ENCODE data around the gene ZNF407. TPM values are rescaled to one million over a fixed set of nuclear protein-coding genes. Genes with fewer than 3 reads are reported as not detected.

The ZNF407 gene
- total and polyA plus RNA-seq, 2 of the 13 experiments (the other 11 are each of a cell fraction or from before 2014, with no cell fraction given) = 2.3 to 8.7 TPM

GRCh38 chr18:74709452-74709851 is 111.8 kb downstream of the ZNF407 start (continued):
- TF ChIP-seq ZHX2 (IDR thresholded peaks at IDR 0.05; ENCODE audit: low read depth) (no peak), ZHX2 (CRISPR knock-in tag; IDR thresholded peaks at IDR 0.05; ENCODE audit: borderline replicate concordance) (no peak), DNMT3B (CRISPR knock-in tag; conservative IDR thresholded peaks at IDR 0.05) (no peak)

- Histone ChIP-seq H3K4me3 (replicated peaks in 1 of 3; ENCODE audit: insufficient read depth in 1 of 3, low read depth in 2 of 3, low read length in 3 of 3) (no peak overlapping the region), H3K9ac (ENCODE audit: insufficient read depth, low read depth, low read length) (no peak overlapping the region), H3K4me2 (ENCODE audit: low read depth, low read length) (no peak overlapping the region), H3K27me3 (ENCODE audit: control insufficient read depth in 1 of 2, insufficient read depth in 2 of 2, low read length in 2 of 2) (no peaks in the 10 kb centered on the region), H3K27ac (ENCODE audit: extremely low read length, insufficient read depth, low read length) (no peak overlapping the region), H3K9me3 (ENCODE audit: low read length) (no peaks in the 10 kb centered on the region), H3K36me3 (replicated peaks in 1 of 2; ENCODE audit: control insufficient read depth in 1 of 2, insufficient read depth in 2 of 2, low read length in 2 of 2) (no peaks in the 10 kb centered on the region), H3K4me1 (ENCODE audit: insufficient read depth, low read length) (peaks cover 51% of the 10 kb centered on the region), H4K20me1 (ENCODE audit: insufficient read depth, low read length) (no peaks in the 10 kb centered on the region), H3K79me2 (ENCODE audit: insufficient read depth, low read length) (no peaks in the 10 kb centered on the region), H2AFZ (ENCODE audit: low read length) (no peak overlapping the region)
- FAIRE-seq (no peak), ATAC-seq (no peak), DNase-seq (ENCODE audit: low spot score) (no peak)
- ChIA-PET POLR2A (no interaction called here), CTCF (ENCODE audit: low intra/inter-chr PET ratio, low total read pairs) (no interaction called here)
- BruUV-seq (replicated peaks) = no TSS peak
- 91% methylated on average over 1 of the region's 1 CpG for WGBS (ENCODE audit: low lambda C conversion rate)
- intact Hi-C loops (cut with micrococcal nuclease; ENCODE audit: unreplicated experiment) (no loop called here), in situ Hi-C loops (cut with HindIII; ENCODE audit: extremely low pct_ligation_motif_present, low pct_unique_long_range_greater_than_20kb) (no loop called here)
- TF ChIP-seq ARHGAP35 (CRISPR knock-in tag; IDR thresholded peaks at IDR 0.05; ENCODE audit: borderline replicate concordance) (no peak), ADNP (CRISPR knock-in tag; IDR thresholded peaks at IDR 0.05) (no peak)
Measured at GRCh38 chr18:74714120-74714519, 116.5 kb downstream of the ZNF407 start.
